ENCODE results near the gene COL21A1. TPM values are rescaled to one million over a fixed set of nuclear protein-coding genes. Genes with fewer than 3 reads are reported as not detected.
"Not testable (repeated sequence)": the region's sequence is repeated elsewhere in the genome, so short reads cannot be mapped to it uniquely, and the experiment has no call there.

COL21A1 gene
- total RNA-seq, 2 donors from 2014 or later: 0.55 to 2.8 TPM

GRCh38 chr6:56037601-56038000 lies 209.8 kb downstream of the COL21A1 start:
- ATAC-seq (no peak), DNase-seq (no peak)
- intact Hi-C loops (cut with DNase I, micrococcal nuclease): no loop called here

- DNase-seq: no peak
- intact Hi-C loops (cut with DNase I, micrococcal nuclease): no loop called here
- no peak for ATAC-seq
These were observed 210.3 kb downstream of the COL21A1 start for GRCh38 chr6:56036916-56037600.

GRCh38 chr6:56033401-56033800 lies 214.0 kb downstream of the COL21A1 start:
- no peak for DNase-seq
- intact Hi-C loops (cut with DNase I, micrococcal nuclease): no loop called here
- ATAC-seq: no peak

- DNase-seq (no peak), ATAC-seq (no peak)
- intact Hi-C loops (cut with DNase I, micrococcal nuclease): no loop called here
These were observed 214.6 kb downstream of the COL21A1 start for GRCh38 chr6:56032715-56033260.

GRCh38 chr6:56027865-56028264 lies 219.5 kb downstream of the COL21A1 start:
- DNase-seq (no peak), ATAC-seq (no peak)
- intact Hi-C loops (cut with DNase I, micrococcal nuclease): no loop called here

GRCh38 chr6:56026455-56027180 lies 220.8 kb downstream of the COL21A1 start:
- DNase-seq (no peak), ATAC-seq (no peak)
- intact Hi-C loops (cut with DNase I, micrococcal nuclease): no loop called here

GRCh38 chr6:56025795-56026194 lies 221.6 kb downstream of the COL21A1 start:
- ATAC-seq (no peak), DNase-seq (no peak)
- intact Hi-C loops (cut with DNase I, micrococcal nuclease): no loop called here

GRCh38 chr6:56024931-56025330 lies 222.4 kb downstream of the COL21A1 start:
- no peak for DNase-seq
- intact Hi-C loops (cut with DNase I, micrococcal nuclease): no loop called here
- no peak for ATAC-seq

- DNase-seq (no peak), ATAC-seq (no peak)
- intact Hi-C loops (cut with DNase I, micrococcal nuclease): no loop called here
These were observed 223.6 kb downstream of the COL21A1 start for GRCh38 chr6:56023829-56024228.

GRCh38 chr6:56022678-56023077 lies 224.7 kb downstream of the COL21A1 start:
- DNase-seq (no peak), ATAC-seq (no peak)
- intact Hi-C loops (cut with DNase I, micrococcal nuclease): no loop called here

- intact Hi-C loops (cut with DNase I, micrococcal nuclease): no loop called here
- DNase-seq: no peak
- no peak for ATAC-seq
These were observed 225.4 kb downstream of the COL21A1 start for GRCh38 chr6:56021943-56022342.

- ATAC-seq: no peak
- no peak for DNase-seq
- intact Hi-C loops (cut with DNase I, micrococcal nuclease): no loop called here
These were observed 227.4 kb downstream of the COL21A1 start for GRCh38 chr6:56019973-56020372.

- intact Hi-C loops (cut with DNase I, micrococcal nuclease): no loop called here
- DNase-seq (no peak), ATAC-seq (no peak)
These were observed 230.2 kb downstream of the COL21A1 start for GRCh38 chr6:56017198-56017597.

- DNase-seq; intact Hi-C loops (cut with DNase I, micrococcal nuclease); ATAC-seq: not testable (repeated sequence)
These were observed 233.3 kb downstream of the COL21A1 start for GRCh38 chr6:56014039-56014438.

GRCh38 chr6:56009636-56010035 lies 237.7 kb downstream of the COL21A1 start:
- intact Hi-C loops (cut with DNase I, micrococcal nuclease): no loop called here
- no peak for DNase-seq
- ATAC-seq: no peak
